Memory B cell (primary cell): ENCODE results near the gene WNT7A.

ENCODE experiments used
- ATAC-seq: fragments of 150-1000 bp; cut with Tn5 transposase; 2 replicates; pipeline ENCODE4 v1.10.0; 2021; ENCODE audit warnings: low read depth, mild to moderate bottlenecking, moderate library complexity
- DNase-seq, 2 donors: peaks; one replicate each; pipeline ENCODE4 v3.0.0; 2022; ENCODE audit warnings: low spot score in 2 of 2
- H3K27ac Mint-ChIP-seq: one replicate; pipeline ENCODE4 v1.8.0; 2022; ENCODE audit warnings: mild to moderate bottlenecking, moderate library complexity, mixed read lengths
- H3K27me3 Mint-ChIP-seq: one replicate; pipeline ENCODE4 v1.8.0; 2022; ENCODE audit warnings: mixed read lengths
- H3K36me3 Mint-ChIP-seq: one replicate; pipeline ENCODE4 v1.8.0; 2022; ENCODE audit warnings: mild to moderate bottlenecking, mixed read lengths
- H3K4me1 Mint-ChIP-seq: one replicate; pipeline ENCODE4 v1.8.0; 2022; ENCODE audit warnings: mixed read lengths
- H3K4me3 Mint-ChIP-seq: one replicate; pipeline ENCODE4 v1.8.0; 2022; ENCODE audit warnings: mild to moderate bottlenecking, moderate library complexity, mixed read lengths
- H3K9me3 Mint-ChIP-seq: one replicate; pipeline ENCODE4 v1.8.0; 2022; ENCODE audit warnings: mixed read lengths

WNT7A gene

DNA sequence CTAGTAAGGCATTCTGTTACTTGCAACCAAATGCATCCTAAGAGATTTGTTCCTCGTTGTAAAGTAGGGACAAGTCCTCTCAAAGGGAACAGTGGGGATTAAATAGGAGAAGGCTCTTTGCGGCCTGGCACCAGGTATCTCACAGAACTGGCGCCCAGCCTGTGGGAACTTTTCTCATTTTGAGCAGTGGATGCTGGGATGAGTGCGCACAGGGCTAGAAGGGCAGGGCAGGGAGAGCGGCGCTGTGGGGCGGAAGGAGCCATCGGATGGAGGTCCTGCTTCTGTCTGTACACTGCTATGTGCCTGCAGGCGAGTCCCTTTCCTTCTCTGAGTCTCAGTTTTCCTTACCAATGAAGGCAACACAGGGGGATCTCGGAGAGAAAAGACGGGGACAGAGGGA lies 50.6 kb downstream of the WNT7A start:
- DNase-seq (no peak), ATAC-seq (no peak)
- H3K36me3 Mint-ChIP-seq = no peaks in the 10 kb centered on the region
- no peak overlapping the region for H3K27ac Mint-ChIP-seq
- peaks cover 14% of the 10 kb centered on the region for H3K27me3 Mint-ChIP-seq
- no peaks in the 10 kb centered on the region for H3K4me1 Mint-ChIP-seq
- H3K4me3 Mint-ChIP-seq = no peak overlapping the region
- peaks cover 4% of the 10 kb centered on the region for H3K9me3 Mint-ChIP-seq

DNA sequence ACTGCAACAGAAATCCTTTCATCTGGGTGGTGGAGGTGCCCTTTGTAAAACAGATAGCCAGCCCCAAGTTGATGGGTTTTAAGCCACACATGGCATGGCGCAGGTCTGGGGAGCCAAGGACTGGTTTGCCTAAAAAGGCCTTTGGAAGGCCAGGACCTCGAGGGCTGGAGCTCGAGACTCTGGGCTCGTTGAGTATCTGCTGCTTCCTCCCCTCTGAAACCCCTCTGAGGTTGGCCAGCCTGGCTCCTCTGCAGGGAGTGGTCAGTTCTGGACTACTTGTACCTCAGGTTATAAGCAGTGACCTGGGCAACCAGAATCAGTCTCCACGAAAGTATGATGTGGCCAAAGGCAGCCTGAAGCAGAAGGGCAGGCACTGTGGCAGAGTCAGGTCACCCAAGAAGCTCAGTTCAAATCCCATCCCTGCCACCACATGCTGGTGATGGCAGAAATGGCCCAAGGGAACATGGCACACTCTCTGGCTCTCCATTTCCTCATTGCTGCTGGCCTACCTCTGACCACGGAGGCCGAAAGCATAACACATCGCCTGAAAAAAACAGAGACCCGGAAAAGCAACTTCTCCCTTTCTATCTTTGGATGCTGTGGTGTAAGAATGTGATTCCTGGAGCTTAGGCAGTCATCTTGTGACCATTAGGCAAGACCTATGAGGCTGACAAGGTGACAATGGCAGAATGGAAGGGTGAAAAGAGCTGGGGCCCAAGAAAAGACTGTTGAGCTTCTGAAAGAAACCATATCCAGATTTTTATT lies 51.2 kb downstream of the WNT7A start:
- Mint-ChIP-seq H3K27me3 (peaks cover 14% of the 10 kb centered on the region), H3K27ac (no peak overlapping the region), H3K36me3 (no peaks in the 10 kb centered on the region), H3K9me3 (peaks cover 4% of the 10 kb centered on the region), H3K4me1 (no peaks in the 10 kb centered on the region), H3K4me3 (no peak overlapping the region)
- ATAC-seq (no peak), DNase-seq (no peak)

DNA sequence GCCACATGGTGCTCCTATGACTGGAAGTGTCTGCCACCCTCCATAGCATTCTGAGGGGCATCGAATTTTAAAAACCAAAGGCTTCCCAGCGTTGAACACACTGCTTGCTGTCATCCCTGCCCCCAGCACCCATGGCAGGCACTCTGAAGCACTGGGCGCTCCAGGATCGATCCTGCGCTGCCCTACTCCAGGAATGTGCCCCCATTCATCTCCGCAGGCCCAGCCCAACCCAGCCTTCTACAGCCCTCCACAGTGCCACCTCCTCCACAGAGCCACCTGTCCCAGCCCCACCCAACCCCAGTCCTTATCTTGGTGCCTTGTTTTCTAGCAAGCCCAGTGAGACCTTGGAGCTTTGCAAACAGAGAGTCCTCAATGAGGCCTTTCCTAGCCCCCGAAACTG lies 52.2 kb downstream of the WNT7A start:
- Mint-ChIP-seq H3K4me3 (no peak overlapping the region), H3K9me3 (peaks cover 4% of the 10 kb centered on the region), H3K27me3 (peaks cover 10% of the 10 kb centered on the region), H3K27ac (no peak overlapping the region), H3K4me1 (no peaks in the 10 kb centered on the region), H3K36me3 (no peaks in the 10 kb centered on the region)
- DNase-seq (no peak), ATAC-seq (no peak)

DNA sequence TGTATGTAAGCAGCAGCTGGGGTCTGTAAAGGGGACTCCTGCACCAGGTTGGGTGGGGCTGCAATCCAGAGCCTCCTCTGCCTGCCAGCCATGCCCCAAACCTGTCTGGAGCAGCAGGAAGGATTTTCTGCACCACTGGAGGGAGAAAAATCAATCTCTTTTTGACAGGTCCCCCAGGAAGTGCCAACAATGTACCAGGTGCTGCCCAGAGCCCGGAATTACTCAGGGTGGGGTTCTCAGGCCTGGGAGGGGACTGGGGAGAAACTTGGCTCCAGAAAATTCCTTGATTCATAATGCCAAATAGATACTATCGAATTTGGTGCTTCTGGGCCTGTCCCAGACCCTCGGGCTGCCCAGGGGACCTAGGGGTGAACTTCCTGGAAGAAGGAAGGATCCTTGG lies 52.6 kb downstream of the WNT7A start:
- no peak overlapping the region for H3K27ac Mint-ChIP-seq
- ATAC-seq = no peak
- peaks cover 9% of the 10 kb centered on the region for H3K27me3 Mint-ChIP-seq

DNA sequence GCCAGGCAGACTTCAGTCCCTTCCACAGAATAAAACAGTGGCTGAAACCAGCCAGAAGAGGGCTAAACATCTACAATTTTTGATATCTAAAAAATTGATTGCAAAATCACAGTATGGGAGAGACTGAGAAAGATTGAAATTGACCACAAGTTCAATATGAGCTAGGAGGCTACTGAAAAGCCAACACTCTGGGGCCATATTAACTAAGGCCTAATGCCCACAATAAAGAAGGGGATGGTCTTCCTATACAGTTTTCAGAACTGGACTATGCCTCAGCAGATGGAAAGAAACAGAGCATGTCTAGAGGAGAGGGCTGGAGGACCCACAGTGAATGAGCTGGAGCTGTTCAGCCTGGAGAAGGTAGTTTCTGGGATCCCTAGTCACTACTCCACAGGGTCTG lies 53.2 kb downstream of the WNT7A start:
- Mint-ChIP-seq H3K27ac (no peak overlapping the region), H3K36me3 (no peaks in the 10 kb centered on the region), H3K9me3 (no peaks in the 10 kb centered on the region), H3K4me1 (no peaks in the 10 kb centered on the region), H3K4me3 (no peak overlapping the region), H3K27me3 (peaks cover 7% of the 10 kb centered on the region)
- ATAC-seq (no peak), DNase-seq (no peak)

More for the DNA sequence above, 52.6 kb downstream of the WNT7A start:
- H3K4me1 Mint-ChIP-seq = no peaks in the 10 kb centered on the region
- no peaks in the 10 kb centered on the region for H3K36me3 Mint-ChIP-seq
- H3K9me3 Mint-ChIP-seq = peaks cover 3% of the 10 kb centered on the region
- no peak overlapping the region for H3K4me3 Mint-ChIP-seq
- no peak for DNase-seq

DNA sequence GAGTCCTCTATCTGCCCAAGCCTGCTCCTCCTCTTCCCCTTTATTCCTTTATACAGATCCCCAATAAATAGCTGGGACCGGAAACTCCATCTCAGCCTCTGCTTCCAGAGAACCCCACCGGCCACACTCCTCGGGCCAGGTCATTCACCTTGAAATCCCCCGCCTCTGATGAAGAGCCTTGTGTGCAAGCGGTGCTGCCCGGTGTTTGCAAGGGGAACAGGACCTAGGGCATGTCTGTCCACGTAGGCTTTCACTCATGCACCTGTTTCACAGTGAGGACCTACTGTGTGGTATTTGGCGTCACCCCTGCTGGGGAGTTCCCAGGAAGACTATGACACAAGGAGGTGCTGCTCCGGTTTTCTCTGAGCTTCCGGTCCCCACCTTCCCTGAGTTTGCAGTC lies 54.0 kb downstream of the WNT7A start:
- no peak for DNase-seq
- Mint-ChIP-seq H3K4me1 (no peaks in the 10 kb centered on the region), H3K36me3 (no peaks in the 10 kb centered on the region), H3K9me3 (no peaks in the 10 kb centered on the region), H3K27ac (no peak overlapping the region), H3K27me3 (peaks cover 6% of the 10 kb centered on the region), H3K4me3 (no peak overlapping the region)
- ATAC-seq = no peak

DNA sequence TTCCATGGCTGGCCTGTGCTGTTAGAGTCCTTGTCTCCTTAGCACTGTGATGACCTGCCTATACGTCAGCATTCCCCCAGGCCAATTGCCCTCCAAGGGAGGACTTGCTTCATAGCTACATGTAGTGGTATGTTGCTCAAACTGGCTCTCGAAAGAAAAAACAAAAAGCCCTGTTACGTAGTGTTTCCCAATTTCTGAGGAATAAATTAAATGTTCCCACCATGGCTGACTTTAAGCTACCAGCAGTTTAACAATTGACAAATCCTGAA lies 54.6 kb downstream of the WNT7A start:
- DNase-seq (no peak), ATAC-seq (no peak)
- no peaks in the 10 kb centered on the region for H3K36me3 Mint-ChIP-seq
- no peak overlapping the region for H3K27ac Mint-ChIP-seq
- no peaks in the 10 kb centered on the region for H3K4me1 Mint-ChIP-seq
- H3K9me3 Mint-ChIP-seq = no peaks in the 10 kb centered on the region
- H3K4me3 Mint-ChIP-seq = no peak overlapping the region
- peaks cover 4% of the 10 kb centered on the region for H3K27me3 Mint-ChIP-seq

DNA sequence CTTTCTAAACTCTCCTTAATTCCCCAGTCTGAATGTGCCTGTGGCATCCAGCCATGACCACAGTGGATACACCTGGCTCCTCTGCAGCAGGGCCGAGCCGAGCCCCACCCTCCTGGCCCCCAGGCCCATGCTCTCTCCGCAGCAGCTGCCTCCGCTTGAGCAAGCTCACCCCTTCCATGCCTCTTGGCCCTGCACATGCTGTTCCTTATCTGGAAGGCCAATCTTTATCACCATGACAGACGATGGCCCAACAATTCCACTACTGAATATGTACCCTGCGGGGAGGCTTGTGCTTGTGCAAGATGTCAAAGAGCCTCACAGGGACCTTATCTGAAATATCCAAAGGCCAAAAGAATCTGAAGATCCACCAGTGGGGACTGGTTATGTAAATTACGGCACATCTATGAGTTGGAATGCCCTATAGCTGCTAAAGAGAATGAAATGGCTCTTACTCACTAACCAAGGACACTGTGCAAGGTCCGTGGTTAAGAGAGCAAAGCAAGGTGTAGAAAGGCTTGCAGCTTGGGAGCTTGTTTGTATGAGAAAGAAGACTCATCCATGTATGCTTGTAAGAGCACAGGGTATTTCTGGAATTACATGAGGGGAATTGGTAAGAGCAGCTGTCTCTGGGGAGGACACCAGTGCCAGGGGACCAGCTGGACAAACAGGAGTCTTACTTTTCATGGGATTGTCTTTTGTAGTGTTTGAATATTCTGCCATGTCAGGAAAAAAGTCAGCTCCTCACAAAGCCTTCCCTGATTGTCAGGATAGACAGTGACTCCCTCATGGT lies 55.2 kb downstream of the WNT7A start:
- Mint-ChIP-seq H3K4me1 (no peaks in the 10 kb centered on the region), H3K36me3 (no peaks in the 10 kb centered on the region), H3K27me3 (peaks cover 4% of the 10 kb centered on the region), H3K4me3 (no peak overlapping the region), H3K9me3 (no peaks in the 10 kb centered on the region), H3K27ac (no peak overlapping the region)
- ATAC-seq (no peak), DNase-seq (no peak)

DNA sequence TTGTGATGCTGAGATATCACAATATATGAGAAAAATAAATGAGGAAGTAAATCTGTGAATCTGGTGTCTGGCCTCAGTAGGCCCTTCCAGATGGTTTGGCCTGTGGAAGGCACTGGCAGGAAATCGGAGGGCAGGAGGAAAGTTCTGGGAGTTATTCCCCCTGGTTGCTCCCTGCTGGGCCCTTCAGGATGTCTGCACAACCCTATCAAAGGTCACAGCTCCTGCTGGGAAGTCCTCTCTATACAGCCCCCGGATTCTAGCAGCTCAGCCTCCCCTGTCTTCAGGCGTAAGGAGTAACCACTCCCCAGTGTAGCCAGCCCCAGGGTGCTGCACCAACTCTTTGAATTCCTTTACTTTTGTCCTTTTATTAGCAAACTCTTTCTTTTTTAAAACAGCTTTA lies 56.2 kb downstream of the WNT7A start:
- no peak for ATAC-seq
- Mint-ChIP-seq H3K27me3 (peaks cover 4% of the 10 kb centered on the region), H3K9me3 (no peaks in the 10 kb centered on the region), H3K36me3 (no peaks in the 10 kb centered on the region), H3K27ac (no peak overlapping the region), H3K4me3 (no peak overlapping the region), H3K4me1 (no peaks in the 10 kb centered on the region)
- DNase-seq = no peak

DNA sequence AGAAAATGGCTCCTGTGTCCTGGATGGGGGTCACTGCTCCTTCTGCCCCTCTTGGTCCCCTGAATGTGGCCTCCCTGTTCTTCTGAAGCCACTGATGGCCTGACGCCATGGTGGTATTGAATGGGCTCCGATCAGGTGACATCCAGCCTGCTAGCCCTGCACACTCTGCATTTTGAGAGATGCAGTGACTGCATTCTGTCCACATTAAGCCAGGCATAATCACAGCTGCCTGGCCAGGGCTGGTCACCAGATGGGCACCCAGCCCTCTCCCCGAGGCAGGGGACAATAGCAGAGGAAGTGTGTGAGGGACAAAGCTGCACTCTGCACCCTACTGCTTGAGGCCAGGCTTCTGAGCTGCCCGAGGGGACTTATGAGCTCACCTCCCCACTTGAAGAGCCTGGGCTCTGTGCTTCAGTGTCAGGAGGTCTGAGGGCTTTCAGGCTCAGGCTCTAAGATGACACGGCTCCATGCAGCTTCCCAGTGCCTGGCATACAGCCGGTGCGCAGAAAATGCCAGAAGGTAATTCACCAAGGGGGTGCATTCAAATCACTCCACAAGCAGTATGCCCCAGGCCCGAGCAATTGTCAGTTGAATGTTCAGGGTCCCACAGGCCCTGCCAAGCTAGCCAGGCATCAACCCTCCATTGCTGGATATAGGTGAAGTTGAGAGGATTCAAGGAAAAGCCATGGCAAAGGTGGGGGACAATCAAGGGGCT lies 56.8 kb downstream of the WNT7A start:
- Mint-ChIP-seq H3K36me3 (no peaks in the 10 kb centered on the region), H3K27me3 (peaks cover 3% of the 10 kb centered on the region), H3K4me1 (no peaks in the 10 kb centered on the region), H3K9me3 (no peaks in the 10 kb centered on the region), H3K27ac (no peak overlapping the region), H3K4me3 (no peak overlapping the region)
- DNase-seq (no peak), ATAC-seq (no peak)

DNA sequence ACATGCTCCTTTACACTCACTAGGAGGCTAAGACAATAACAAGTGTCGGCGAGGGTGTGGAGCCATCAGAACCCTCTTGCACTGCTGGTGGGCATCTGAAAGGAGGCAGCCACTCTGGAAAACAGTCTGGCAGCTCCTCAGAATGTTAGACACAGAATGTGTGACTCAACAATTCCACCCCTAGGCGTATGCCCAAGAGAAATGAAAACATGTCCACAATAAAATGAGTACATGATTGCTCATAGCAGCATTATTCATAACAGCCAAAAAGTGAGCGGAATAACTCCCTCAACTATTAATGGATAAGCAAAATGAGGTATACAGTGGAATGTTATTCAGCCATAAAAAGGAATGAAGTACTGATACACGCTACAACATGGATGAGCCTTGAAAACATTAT lies 57.8 kb downstream of the WNT7A start:
- no peak for ATAC-seq
- no peak overlapping the region for H3K4me3 Mint-ChIP-seq
- H3K9me3 Mint-ChIP-seq = no peaks in the 10 kb centered on the region
- H3K27me3 Mint-ChIP-seq = peaks cover 3% of the 10 kb centered on the region
- peaks cover 2% of the 10 kb centered on the region for H3K36me3 Mint-ChIP-seq
- H3K4me1 Mint-ChIP-seq = no peaks in the 10 kb centered on the region
- H3K27ac Mint-ChIP-seq = no peak overlapping the region
- DNase-seq = no peak

DNA sequence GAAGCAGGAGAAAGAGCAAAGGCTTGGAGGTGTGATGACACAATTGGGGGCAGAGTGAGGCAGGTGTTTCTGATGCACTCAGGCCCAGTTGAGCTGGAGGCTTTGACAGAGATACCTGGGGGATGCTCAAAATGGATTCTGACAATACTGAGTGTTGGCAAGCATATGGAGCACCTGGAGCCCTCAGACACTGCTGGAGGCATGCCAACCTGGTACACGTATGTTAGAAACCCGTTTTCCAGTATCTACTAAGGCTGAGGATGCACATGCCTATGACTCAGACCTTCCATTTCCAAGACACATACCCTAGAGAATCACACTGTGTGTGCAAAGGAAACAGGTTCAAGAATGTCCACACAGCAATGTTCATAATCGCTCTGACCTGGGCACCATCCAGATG lies 58.7 kb downstream of the WNT7A start:
- peaks cover 2% of the 10 kb centered on the region for H3K36me3 Mint-ChIP-seq
- no peak for DNase-seq

DNA sequence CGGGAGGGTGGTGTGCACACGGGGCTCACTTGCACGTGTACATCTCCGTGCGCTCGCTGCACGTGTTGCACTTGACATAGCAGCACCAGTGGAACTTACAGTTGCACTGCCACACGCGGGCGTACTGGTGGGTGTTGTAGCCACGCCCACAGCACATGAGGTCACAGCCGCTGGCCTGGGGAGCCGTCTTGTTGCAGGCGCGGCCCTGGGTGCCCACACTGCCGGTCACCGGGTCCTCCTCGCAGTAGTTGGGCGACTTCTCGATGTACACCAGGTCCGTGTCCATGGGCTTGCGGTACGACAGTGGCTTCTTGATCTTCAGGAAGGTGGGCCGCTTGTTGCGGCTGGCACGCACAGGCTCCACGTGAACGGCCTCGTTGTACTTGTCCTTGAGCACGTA lies 61.0 kb downstream of the WNT7A start:
- Mint-ChIP-seq H3K27ac (no peak overlapping the region), H3K9me3 (peaks cover 13% of the 10 kb centered on the region), H3K36me3 (peaks cover 9% of the 10 kb centered on the region), H3K4me1 (no peaks in the 10 kb centered on the region), H3K27me3 (peaks cover 3% of the 10 kb centered on the region), H3K4me3 (no peak overlapping the region)
- DNase-seq = no peak
- ATAC-seq = no peak

More for the DNA sequence above, 58.7 kb downstream of the WNT7A start:
- H3K4me1 Mint-ChIP-seq = no peaks in the 10 kb centered on the region
- ATAC-seq = no peak
- H3K9me3 Mint-ChIP-seq = peaks cover 3% of the 10 kb centered on the region
- no peak overlapping the region for H3K27ac Mint-ChIP-seq
- no peak overlapping the region for H3K4me3 Mint-ChIP-seq
- H3K27me3 Mint-ChIP-seq = peaks cover 3% of the 10 kb centered on the region

DNA sequence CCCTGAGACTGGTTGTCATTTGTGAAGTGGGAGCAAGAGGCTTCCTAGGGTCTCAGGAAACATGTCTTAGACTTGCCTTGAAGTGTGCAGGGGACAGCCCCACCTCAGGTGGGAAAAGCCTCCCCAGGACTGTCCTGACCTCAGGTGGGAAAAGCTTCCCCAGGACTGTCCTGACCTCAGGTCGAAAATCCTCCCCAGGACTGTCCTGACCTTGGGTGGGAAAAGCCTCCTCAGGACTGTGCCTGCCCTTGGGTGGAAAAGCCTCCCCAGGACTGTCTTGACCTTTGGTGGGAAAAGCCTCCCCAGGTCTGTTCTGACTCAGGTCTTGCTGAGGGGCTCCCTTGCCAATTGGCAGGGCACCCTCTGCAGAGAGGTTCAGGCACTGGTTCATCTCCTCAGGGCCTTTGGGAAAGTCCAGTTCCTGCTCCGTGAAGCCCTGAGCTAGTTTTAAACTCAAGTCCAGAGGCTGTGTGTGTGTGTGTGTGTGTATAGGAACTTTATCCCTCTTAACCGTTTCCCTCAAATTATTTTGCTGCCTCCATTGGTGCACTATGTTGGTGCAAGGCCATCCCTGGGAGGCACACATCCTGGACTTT lies 64.7 kb downstream of the WNT7A start:
- peaks cover 13% of the 10 kb centered on the region for H3K36me3 Mint-ChIP-seq
- H3K27ac Mint-ChIP-seq = no peak overlapping the region
- ATAC-seq (no peak), DNase-seq (no peak)
- peaks cover under 1% of the 10 kb centered on the region for H3K27me3 Mint-ChIP-seq
- H3K4me1 Mint-ChIP-seq = no peaks in the 10 kb centered on the region
- H3K4me3 Mint-ChIP-seq = no peak overlapping the region
- peaks cover 17% of the 10 kb centered on the region for H3K9me3 Mint-ChIP-seq
